Trophoblast cell (in vitro differentiated cells and primary cell): ENCODE measurements around the gene AARS2.

Experiments used
- DNase-seq, 2 donors: peaks; one replicate each; pipeline ENCODE4 v3.0.0-alpha.2; 2016
- H2AFZ ChIP-seq: 2 replicates; pipeline ENCODE4 v1.6.1; 2013; ENCODE audit warnings: low read length, moderate library complexity, mild to moderate bottlenecking; ENCODE audit not compliant: insufficient read depth, poor library complexity
- H2AK5ac ChIP-seq: 2 replicates; pipeline ENCODE4 v1.6.1; 2013; ENCODE audit warnings: mild to moderate bottlenecking, low read length
- H2BK120ac ChIP-seq: 2 replicates; pipeline ENCODE4 v1.6.1; 2013; ENCODE audit warnings: low read length, mild to moderate bottlenecking, moderate library complexity; ENCODE audit not compliant: insufficient read depth, poor library complexity
- H2BK12ac ChIP-seq: 2 replicates; pipeline ENCODE4 v1.6.1; 2013; ENCODE audit warnings: mild to moderate bottlenecking, low read length, moderate library complexity
- H2BK5ac ChIP-seq: 2 replicates; pipeline ENCODE4 v1.6.1; 2013; ENCODE audit warnings: low read length, low read depth, moderate library complexity, mild to moderate bottlenecking; ENCODE audit not compliant: poor library complexity
- H3K14ac ChIP-seq: 2 replicates; pipeline ENCODE4 v1.6.1; 2013; ENCODE audit warnings: mild to moderate bottlenecking, low read length
- H3K18ac ChIP-seq: 2 replicates; pipeline ENCODE4 v1.6.1; 2013; ENCODE audit warnings: mild to moderate bottlenecking, low read length
- H3K23ac ChIP-seq: 2 replicates; pipeline ENCODE4 v1.6.1; 2013; ENCODE audit warnings: low read length
- H3K27ac ChIP-seq: 2 replicates; pipeline ENCODE4 v1.5.1; 2013; ENCODE audit warnings: low read depth, mild to moderate bottlenecking, inconsistent platforms, low read length, moderate library complexity
- H3K27me3 ChIP-seq: 2 replicates; pipeline ENCODE4 v1.6.1; 2013; ENCODE audit warnings: inconsistent platforms, mild to moderate bottlenecking, low read length, moderate library complexity; ENCODE audit not compliant: insufficient read depth
- H3K36me3 ChIP-seq, 2 experiments: 1 replicate in 1 of 2; 2 replicates in 1 of 2; pipeline ENCODE4 v1.6.1; 2013; ENCODE audit warnings: low read length in 2 of 2, mild to moderate bottlenecking in 2 of 2, moderate library complexity in 1 of 2; ENCODE audit not compliant: insufficient read depth in 2 of 2, control insufficient read depth in 1 of 2
- H3K4ac ChIP-seq: 2 replicates; pipeline ENCODE4 v1.6.1; 2013; ENCODE audit warnings: low read depth, mild to moderate bottlenecking, low read length, moderate library complexity
- H3K4me1 ChIP-seq, 2 experiments: 1 replicate in 1 of 2; 2 replicates in 1 of 2; pipeline ENCODE4 v1.6.1; 2013; ENCODE audit warnings: low read length in 2 of 2, mild to moderate bottlenecking in 2 of 2, moderate library complexity in 1 of 2; ENCODE audit not compliant: insufficient read depth in 2 of 2, control insufficient read depth in 1 of 2
- H3K4me2 ChIP-seq: 2 replicates; pipeline ENCODE4 v1.6.1; 2013; ENCODE audit warnings: inconsistent platforms, mild to moderate bottlenecking, low read length, moderate library complexity
- H3K4me3 ChIP-seq: 2 replicates; pipeline ENCODE4 v1.5.1; 2013; ENCODE audit warnings: mild to moderate bottlenecking, low read depth, low read length, inconsistent platforms
- H3K79me1 ChIP-seq: one replicate; pipeline ENCODE4 v1.6.1; 2013; ENCODE audit warnings: low read length
- H3K79me2 ChIP-seq: 2 replicates; pipeline ENCODE4 v1.6.1; 2013; ENCODE audit warnings: low read length, mild to moderate bottlenecking; ENCODE audit not compliant: control insufficient read depth, insufficient read depth, poor library complexity
- H3K9ac ChIP-seq: 2 replicates; pipeline ENCODE4 v1.6.1; 2013; ENCODE audit warnings: mild to moderate bottlenecking, low read length
- H3K9me3 ChIP-seq: 2 replicates; pipeline ENCODE4 v1.6.1; 2013; ENCODE audit warnings: low read depth, mild to moderate bottlenecking, control low read depth, inconsistent platforms, low read length; ENCODE audit not compliant: insufficient read depth
- H4K12ac ChIP-seq: 2 replicates; pipeline ENCODE4 v1.6.1; 2013; ENCODE audit warnings: low read depth, mild to moderate bottlenecking, low read length, moderate library complexity
- H4K8ac ChIP-seq: 2 replicates; pipeline ENCODE4 v1.6.1; 2013; ENCODE audit warnings: low read depth, mild to moderate bottlenecking, low read length, moderate library complexity
- H4K91ac ChIP-seq: one replicate; pipeline ENCODE4 v1.6.1; 2013; ENCODE audit warnings: low read depth, mild to moderate bottlenecking, low read length, moderate library complexity
- WGBS: extraction: QIAGEN DNeasy Blood & Tissue Kit; methylation state at CpG from one replicate; pipeline ENCODE4 v1.1.7; 2013; ENCODE audit warnings: missing lambda C conversion rate; ENCODE audit not compliant: insufficient read length, insufficient coverage; ENCODE audit errors: extremely low coverage; 5-methylcytosine and 5-hydroxymethylcytosine counted together

AARS2 gene

GRCh38 chr6:44305200-44305725, 7.9 kb downstream of the AARS2 start:
- Histone ChIP-seq H2BK12ac (no peak overlapping the region), H2BK5ac (no peak overlapping the region), H3K18ac (no peak overlapping the region)

GRCh38 chr6:44304282-44305199, 8.6 kb downstream of the AARS2 start:
- no peak overlapping the region for H2AFZ ChIP-seq
- H3K36me3 ChIP-seq, result peaks cover 86 to 89% of the 10 kb centered on the region in 2 experiments
- H4K8ac ChIP-seq, result no peak overlapping the region
- no peak overlapping the region for H4K91ac ChIP-seq
- H3K9me3 ChIP-seq, result peaks cover 2% of the 10 kb centered on the region
- H3K9ac ChIP-seq, result no peak overlapping the region
- H3K14ac ChIP-seq, result no peak overlapping the region
- no peak overlapping the region for H2BK12ac ChIP-seq
- no peak overlapping the region for H3K4ac ChIP-seq
- H2BK5ac ChIP-seq, result no peak overlapping the region
- no peaks in the 10 kb centered on the region for H3K27me3 ChIP-seq
- no peak overlapping the region for H2BK120ac ChIP-seq
- no peak overlapping the region for H3K4me2 ChIP-seq
- H3K4me1 ChIP-seq, result no peaks in the 10 kb centered on the region
- H3K4me3 ChIP-seq, result no peak overlapping the region
- H2AK5ac ChIP-seq, result no peak overlapping the region
- peak in 1 of 2 donors; percentile 50 for DNase-seq
- H3K27ac ChIP-seq, result no peak overlapping the region
- H3K79me2 ChIP-seq, result no peaks in the 10 kb centered on the region
- no peak overlapping the region for H4K12ac ChIP-seq
- WGBS, result no CpG with 5 or more reads among the region's 25 CpGs
- no peak overlapping the region for H3K18ac ChIP-seq
- H3K79me1 ChIP-seq, result no peaks in the 10 kb centered on the region
- H3K23ac ChIP-seq, result no peak overlapping the region

More at GRCh38 chr6:44305200-44305725, 7.9 kb downstream of the AARS2 start:
- no peak overlapping the region for H3K4ac ChIP-seq
- no peak overlapping the region for H2AK5ac ChIP-seq
- WGBS, result no CpG with 5 or more reads among the region's 5 CpGs
- H3K4me3 ChIP-seq, result no peak overlapping the region
- H2AFZ ChIP-seq, result no peak overlapping the region
- DNase-seq, result no peak
- H4K12ac ChIP-seq, result no peak overlapping the region
- no peak overlapping the region for H4K8ac ChIP-seq
- peaks cover 89 to 91% of the 10 kb centered on the region in 2 experiments for H3K36me3 ChIP-seq
- H3K9me3 ChIP-seq, result peaks cover 2% of the 10 kb centered on the region
- no peak overlapping the region for H3K4me2 ChIP-seq
- no peak overlapping the region for H3K14ac ChIP-seq
- H3K79me1 ChIP-seq, result no peaks in the 10 kb centered on the region
- H3K27me3 ChIP-seq, result no peaks in the 10 kb centered on the region
- no peak overlapping the region for H4K91ac ChIP-seq
- no peaks in the 10 kb centered on the region for H3K79me2 ChIP-seq
- H3K23ac ChIP-seq, result no peak overlapping the region
- no peaks in the 10 kb centered on the region for H3K4me1 ChIP-seq
- H2BK120ac ChIP-seq, result no peak overlapping the region
- no peak overlapping the region for H3K9ac ChIP-seq
- H3K27ac ChIP-seq, result no peak overlapping the region

GRCh38 chr6:44303842-44304241, 9.3 kb downstream of the AARS2 start:
- Histone ChIP-seq H3K36me3 (peaks cover 80 to 82% of the 10 kb centered on the region in 2 experiments), H3K27me3 (no peaks in the 10 kb centered on the region), H2BK5ac (no peak overlapping the region), H3K79me2 (no peaks in the 10 kb centered on the region), H3K79me1 (no peaks in the 10 kb centered on the region), H3K27ac (no peak overlapping the region), H4K8ac (no peak overlapping the region), H3K14ac (no peak overlapping the region), H2AK5ac (no peak overlapping the region), H3K9me3 (no peaks in the 10 kb centered on the region), H3K4me2 (no peak overlapping the region), H3K4me3 (no peak overlapping the region), H3K4ac (no peak overlapping the region), H2AFZ (no peak overlapping the region), H2BK12ac (no peak overlapping the region), H4K91ac (no peak overlapping the region), H3K4me1 (no peaks in the 10 kb centered on the region), H3K18ac (no peak overlapping the region), H3K9ac (no peak overlapping the region), H2BK120ac (no peak overlapping the region), H4K12ac (no peak overlapping the region), H3K23ac (no peak overlapping the region)
- WGBS, result no CpG with 5 or more reads among the region's 6 CpGs
- no peak for DNase-seq

- H2AFZ ChIP-seq, result no peak overlapping the region
- no peak overlapping the region for H3K9ac ChIP-seq
- H4K8ac ChIP-seq, result no peak overlapping the region
- no peak overlapping the region for H3K4ac ChIP-seq
- no peak overlapping the region for H2AK5ac ChIP-seq
- no peak overlapping the region for H4K12ac ChIP-seq
- H3K79me2 ChIP-seq, result no peaks in the 10 kb centered on the region
- H3K79me1 ChIP-seq, result no peaks in the 10 kb centered on the region
- no CpG with 5 or more reads among the region's 12 CpGs for WGBS
- no peak overlapping the region for H2BK120ac ChIP-seq
- DNase-seq, result no peak
- no peak overlapping the region for H3K18ac ChIP-seq
- no peak overlapping the region for H4K91ac ChIP-seq
- no peak overlapping the region for H3K14ac ChIP-seq
- H3K4me3 ChIP-seq, result no peak overlapping the region
- no peak overlapping the region for H3K4me2 ChIP-seq
- H3K36me3 ChIP-seq, result peaks cover 74 to 77% of the 10 kb centered on the region in 2 experiments
- H3K27ac ChIP-seq, result no peak overlapping the region
- no peak overlapping the region for H2BK12ac ChIP-seq
- no peak overlapping the region for H3K23ac ChIP-seq
- peaks cover 0 to under 1% of the 10 kb centered on the region in 2 experiments for H3K4me1 ChIP-seq
- peaks cover 3% of the 10 kb centered on the region for H3K27me3 ChIP-seq
- peaks cover 3% of the 10 kb centered on the region for H3K9me3 ChIP-seq
- no peak overlapping the region for H2BK5ac ChIP-seq
Observed at GRCh38 chr6:44302856-44303255, 10.3 kb downstream of the AARS2 start.
